ENCODE data around the gene RGS8.

The RGS8 gene

GRCh38 chr1:182680408-182680807, 4.0 kb downstream of the RGS8 start:
- H3K27ac ChIP-seq: no peak overlapping the region; the same call in 1 of the 2 replicates
- TF ChIP-seq, protein P1, sequence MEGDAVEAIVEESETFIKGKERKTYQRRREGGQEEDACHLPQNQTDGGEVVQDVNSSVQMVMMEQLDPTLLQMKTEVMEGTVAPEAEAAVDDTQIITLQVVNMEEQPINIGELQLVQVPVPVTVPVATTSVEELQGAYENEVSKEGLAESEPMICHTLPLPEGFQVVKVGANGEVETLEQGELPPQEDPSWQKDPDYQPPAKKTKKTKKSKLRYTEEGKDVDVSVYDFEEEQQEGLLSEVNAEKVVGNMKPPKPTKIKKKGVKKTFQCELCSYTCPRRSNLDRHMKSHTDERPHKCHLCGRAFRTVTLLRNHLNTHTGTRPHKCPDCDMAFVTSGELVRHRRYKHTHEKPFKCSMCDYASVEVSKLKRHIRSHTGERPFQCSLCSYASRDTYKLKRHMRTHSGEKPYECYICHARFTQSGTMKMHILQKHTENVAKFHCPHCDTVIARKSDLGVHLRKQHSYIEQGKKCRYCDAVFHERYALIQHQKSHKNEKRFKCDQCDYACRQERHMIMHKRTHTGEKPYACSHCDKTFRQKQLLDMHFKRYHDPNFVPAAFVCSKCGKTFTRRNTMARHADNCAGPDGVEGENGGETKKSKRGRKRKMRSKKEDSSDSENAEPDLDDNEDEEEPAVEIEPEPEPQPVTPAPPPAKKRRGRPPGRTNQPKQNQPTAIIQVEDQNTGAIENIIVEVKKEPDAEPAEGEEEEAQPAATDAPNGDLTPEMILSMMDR (conservative IDR thresholded peaks at IDR 0.05): no peak
- no peak for TF ChIP-seq ZFX (IDR thresholded peaks at IDR 0.05)

- TF ChIP-seq, protein P1 (conservative IDR thresholded peaks at IDR 0.05): no peak
- no peak for TF ChIP-seq ZFX (IDR thresholded peaks at IDR 0.05)
- no peak overlapping the region; the same call in 1 of the 2 replicates for H3K27ac ChIP-seq
Measured at GRCh38 chr1:182679684-182680083, 4.7 kb downstream of the RGS8 start.

DNA sequence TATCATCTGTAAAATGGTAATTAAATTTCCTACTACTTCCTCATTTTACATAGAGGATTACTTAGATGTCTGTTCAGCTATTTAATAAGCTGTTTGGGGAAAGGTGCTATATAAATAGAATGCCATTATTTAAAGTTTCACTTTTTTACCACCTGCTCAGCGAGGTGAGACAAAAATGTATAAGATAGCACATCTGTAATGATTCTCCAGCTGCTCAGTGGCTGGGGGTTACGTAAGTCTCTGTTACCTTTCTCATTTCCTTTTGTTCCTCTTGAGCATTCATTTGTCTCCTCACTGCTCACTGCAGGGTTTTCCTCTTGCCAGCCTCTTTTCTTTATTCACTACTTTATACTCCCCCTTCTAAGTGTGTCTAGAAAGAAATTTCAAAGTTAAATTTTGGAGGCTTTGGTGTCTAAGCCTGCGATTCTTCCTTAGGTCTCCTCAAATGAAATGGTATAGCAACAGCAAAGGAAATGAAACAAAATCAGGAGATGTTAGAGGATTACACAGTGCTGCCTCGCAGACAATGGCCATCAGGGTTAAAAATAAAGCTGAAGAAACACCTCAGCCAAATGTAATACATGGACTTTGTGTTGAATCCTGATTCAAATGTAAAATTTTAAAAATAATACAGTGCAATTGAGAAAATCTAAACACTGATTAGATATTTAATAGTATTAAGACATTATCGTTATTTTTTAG, 6.8 kb downstream of the RGS8 start:
- TF ChIP-seq, protein P1 (conservative IDR thresholded peaks at IDR 0.05): no peak
- H3K27ac ChIP-seq: no peak overlapping the region

GRCh38 chr1:182676274-182676673, 8.1 kb downstream of the RGS8 start:
- TF ChIP-seq, protein P1 (conservative IDR thresholded peaks at IDR 0.05): no peak
- TF ChIP-seq ZFX (IDR thresholded peaks at IDR 0.05): no peak
- H3K27ac ChIP-seq: no peak overlapping the region

GRCh38 chr1:182674346-182675246, 9.8 kb downstream of the RGS8 start:
- H3K27ac ChIP-seq: no peak overlapping the region
- TF ChIP-seq ZFX (IDR thresholded peaks at IDR 0.05): no peak
- TF ChIP-seq, protein P1 (conservative IDR thresholded peaks at IDR 0.05): no peak

GRCh38 chr1:182672487-182672836, 11.9 kb downstream of the RGS8 start:
- TF ChIP-seq, protein P1 (conservative IDR thresholded peaks at IDR 0.05): no peak
- no peak for TF ChIP-seq ZFX (IDR thresholded peaks at IDR 0.05)

More at GRCh38 chr1:182672487-182672836, 11.9 kb downstream of the RGS8 start:
- H3K27ac ChIP-seq: no peak overlapping the region
